HG03097 (cell line): ENCODE results near the gene CBX4.

Source experiments
- ATAC-seq: cut with Tn5 transposase; IDR thresholded peaks from one replicate; pipeline ENCODE4 v1.9.1; 2021; ENCODE audit not compliant: unreplicated experiment, low FRiP score

The CBX4 gene

GRCh38 chr17:79791735-79792161, 47.5 kb downstream of the CBX4 start:
- ATAC-seq = no peak

DNA sequence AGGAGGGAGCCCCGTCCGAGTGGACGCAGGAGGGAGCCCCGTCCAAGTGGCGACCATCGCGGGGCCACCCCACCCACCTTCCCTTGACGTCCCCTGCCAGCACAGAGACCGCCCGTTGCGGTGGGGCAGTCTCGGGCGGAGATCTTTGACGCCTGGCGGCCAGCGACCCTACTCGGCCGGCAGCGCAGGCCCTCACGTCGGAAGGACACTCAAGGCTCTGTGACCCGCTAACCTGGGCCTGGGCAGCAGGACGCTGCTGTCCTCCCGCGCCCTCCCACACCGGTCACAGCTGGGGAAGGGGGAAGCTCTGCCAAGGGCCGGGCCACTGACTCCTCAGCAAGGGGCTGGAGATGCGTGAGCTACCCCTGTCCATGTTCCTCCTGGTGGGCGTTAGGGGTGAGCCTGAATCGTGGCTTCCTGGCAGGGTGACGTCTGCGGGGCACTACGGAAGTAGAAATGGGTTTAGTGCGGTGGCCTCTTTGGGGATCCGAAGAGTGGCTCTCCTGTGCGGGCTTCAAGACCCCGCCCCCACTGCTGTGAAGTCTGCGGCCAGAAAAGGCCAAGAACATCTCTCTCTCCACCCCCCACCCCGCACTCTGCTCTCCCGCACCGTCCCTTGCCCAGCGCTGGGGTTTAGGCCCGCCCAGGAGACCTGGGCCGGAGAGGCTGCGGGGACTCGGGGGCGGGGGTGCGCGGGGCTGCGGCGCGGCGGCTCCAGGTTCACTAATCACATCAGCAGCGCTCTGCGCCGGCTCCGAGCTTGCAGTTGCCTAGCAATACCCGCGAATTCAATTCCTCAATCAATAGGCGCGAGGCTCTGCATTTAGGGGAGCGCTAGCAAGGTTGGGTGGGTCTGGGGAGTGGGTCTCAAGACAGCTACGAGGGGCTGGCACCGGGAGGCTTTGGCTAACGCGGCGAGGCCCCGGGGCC, 48.2 kb downstream of the CBX4 start:
- no peak for ATAC-seq

GRCh38 chr17:79789943-79790804, 49.1 kb downstream of the CBX4 start:
- no peak for ATAC-seq

- ATAC-seq = no peak
Observed at GRCh38 chr17:79788989-79789942, 50.0 kb downstream of the CBX4 start.

GRCh38 chr17:79788455-79788854, 50.8 kb downstream of the CBX4 start:
- no peak for ATAC-seq

GRCh38 chr17:79786930-79787643, 52.2 kb downstream of the CBX4 start:
- no peak for ATAC-seq

DNA sequence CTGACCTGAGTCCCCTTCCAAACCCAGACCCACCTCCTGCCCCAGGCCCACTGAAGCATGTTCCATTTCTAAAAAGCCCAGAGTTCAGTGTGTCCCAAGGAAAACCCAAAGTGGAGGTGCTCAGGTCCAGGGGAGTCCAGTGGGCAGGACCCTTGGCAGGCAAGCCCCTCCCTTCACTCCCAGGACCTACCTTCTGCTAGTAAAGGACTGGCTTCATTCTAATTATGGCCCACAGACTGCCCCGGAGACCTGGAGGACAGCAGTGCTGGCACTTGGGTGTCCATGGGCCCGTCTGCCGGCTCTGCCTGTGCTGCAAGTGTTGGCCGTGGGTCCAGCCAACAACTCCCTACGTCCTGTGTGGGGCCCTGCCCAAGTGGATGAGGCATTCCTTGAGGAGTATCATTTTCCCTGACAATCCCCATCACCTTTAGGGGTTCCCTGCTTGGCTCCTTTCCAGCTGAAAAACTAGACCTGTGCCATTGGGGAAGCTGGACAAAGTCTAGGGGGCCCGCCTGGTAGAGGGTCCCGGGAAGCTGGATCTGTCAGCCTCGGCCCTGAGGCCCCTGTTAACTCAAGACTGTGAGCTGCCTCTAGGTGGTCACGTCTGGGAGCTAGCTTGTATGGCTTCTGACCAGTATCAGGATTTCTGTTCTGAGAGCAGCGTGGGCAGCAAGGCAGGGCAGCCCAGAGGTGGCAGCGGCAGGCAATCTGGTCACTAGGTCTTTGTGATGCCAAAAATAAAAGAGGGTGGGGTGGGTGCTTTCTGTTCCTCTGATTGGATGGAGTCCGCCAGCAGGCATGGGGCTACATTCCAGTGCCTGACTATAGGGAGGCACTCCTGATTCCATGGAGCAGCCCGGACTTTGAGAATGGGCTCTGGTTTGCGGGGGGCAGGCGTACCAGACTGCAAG, 53.1 kb downstream of the CBX4 start:
- no peak for ATAC-seq

- ATAC-seq = no peak
Observed at GRCh38 chr17:79785017-79785899, 54.0 kb downstream of the CBX4 start.

- ATAC-seq = no peak
Observed at GRCh38 chr17:79784353-79785016, 54.8 kb downstream of the CBX4 start.

- ATAC-seq = no peak
Observed at GRCh38 chr17:79783891-79784290, 55.3 kb downstream of the CBX4 start.
